ENCODE results near the gene FBRS. TPM values are rescaled to one million over a fixed set of nuclear protein-coding genes. Genes with fewer than 3 reads are reported as not detected.

Gene FBRS
- total and polyA plus RNA-seq, 11 donors, result 16.3 to 38.3 (median 31.9) TPM

DNA sequence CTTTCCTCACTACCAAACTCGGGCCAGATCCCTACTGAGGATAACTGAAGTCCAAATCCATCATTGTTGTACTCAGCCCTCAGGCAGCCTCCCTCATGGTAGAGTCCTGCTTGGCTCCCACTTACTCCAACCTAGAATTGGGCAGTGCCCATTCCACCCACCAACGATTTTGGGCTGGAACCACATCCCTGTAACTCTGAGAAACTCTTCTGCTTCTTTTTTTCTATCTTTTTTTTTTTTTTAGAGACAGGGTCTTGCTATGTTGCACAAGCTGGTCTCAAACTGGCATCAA is 6.3 kb upstream of the FBRS start:
- Histone ChIP-seq H3K4me3 (peak overlapping the region; percentile 60 to 93 (median 76)), H3K27ac (peak overlapping the region; percentile 67 to 99 (median 95)), H3K9me3 (no peaks in the 10 kb centered on the region), H3K4me1 (peaks cover 0 to 32% (median 18%) of the 10 kb centered on the region in 12 donors), H3K36me3 (peaks cover 0 to 48% (median 44%) of the 10 kb centered on the region in 9 donors), H3K27me3 (no peaks in the 10 kb centered on the region)
- WGBS, 4 donors, result 17 to 27% (median 23%) methylated on average over 2 of the region's 2 CpGs
- TF ChIP-seq, protein P1, sequence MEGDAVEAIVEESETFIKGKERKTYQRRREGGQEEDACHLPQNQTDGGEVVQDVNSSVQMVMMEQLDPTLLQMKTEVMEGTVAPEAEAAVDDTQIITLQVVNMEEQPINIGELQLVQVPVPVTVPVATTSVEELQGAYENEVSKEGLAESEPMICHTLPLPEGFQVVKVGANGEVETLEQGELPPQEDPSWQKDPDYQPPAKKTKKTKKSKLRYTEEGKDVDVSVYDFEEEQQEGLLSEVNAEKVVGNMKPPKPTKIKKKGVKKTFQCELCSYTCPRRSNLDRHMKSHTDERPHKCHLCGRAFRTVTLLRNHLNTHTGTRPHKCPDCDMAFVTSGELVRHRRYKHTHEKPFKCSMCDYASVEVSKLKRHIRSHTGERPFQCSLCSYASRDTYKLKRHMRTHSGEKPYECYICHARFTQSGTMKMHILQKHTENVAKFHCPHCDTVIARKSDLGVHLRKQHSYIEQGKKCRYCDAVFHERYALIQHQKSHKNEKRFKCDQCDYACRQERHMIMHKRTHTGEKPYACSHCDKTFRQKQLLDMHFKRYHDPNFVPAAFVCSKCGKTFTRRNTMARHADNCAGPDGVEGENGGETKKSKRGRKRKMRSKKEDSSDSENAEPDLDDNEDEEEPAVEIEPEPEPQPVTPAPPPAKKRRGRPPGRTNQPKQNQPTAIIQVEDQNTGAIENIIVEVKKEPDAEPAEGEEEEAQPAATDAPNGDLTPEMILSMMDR (IDR thresholded peaks at IDR 0.05), result no peak
- TF ChIP-seq POLR2A (IDR thresholded peaks at IDR 0.05), result no peak
- no peak for ATAC-seq
- intact Hi-C loops (cut with DNase I), result loop anchor here in 3 of 10 donors (5.0 to 10.0 kb wide), 3 partner anchors 67 to 127 kb away; partner anchors contain the start of genes ZNF688 (in 1 of the 3), ZNF768 (in 1 of the 3) and ZNF785 (in 1 of the 3)
- DNase-seq, result no peak

DNA sequence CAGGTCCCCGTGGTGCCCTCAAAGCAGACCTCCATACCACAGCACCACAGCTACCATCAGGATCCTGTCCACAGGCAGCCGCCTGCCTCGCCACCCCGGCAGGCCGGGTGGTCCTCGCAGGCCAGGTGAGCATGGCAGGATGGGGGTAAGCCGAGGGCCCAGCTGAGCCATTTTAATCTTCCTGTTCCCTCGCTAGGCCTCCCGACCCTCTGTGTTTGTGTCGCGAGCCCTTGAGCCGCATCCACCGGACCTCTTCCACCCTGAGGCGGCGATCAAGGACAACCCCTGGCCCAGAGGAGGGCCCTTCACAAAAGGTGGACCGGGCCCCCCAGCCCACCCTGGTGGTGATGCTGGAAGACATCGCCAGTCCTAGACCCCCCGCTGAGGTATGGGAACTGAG is 5.5 kb upstream of the FBRS start:
- intact Hi-C loops (cut with DNase I), result loop anchor here in 3 of 10 donors (5.0 to 10.0 kb wide), 3 partner anchors 68 to 128 kb away; partner anchors contain the start of genes ZNF688 (in 1 of the 3), ZNF768 (in 1 of the 3) and ZNF785 (in 1 of the 3)
- Histone ChIP-seq H3K27ac (peak overlapping the region in 2 of 12 donors; percentile 90 to 96), H3K4me3 (no peak overlapping the region), H3K27me3 (no peaks in the 10 kb centered on the region), H3K9me3 (no peaks in the 10 kb centered on the region), H3K4me1 (peaks cover 0 to 40% (median 25%) of the 10 kb centered on the region in 12 donors), H3K36me3 (peaks cover 0 to 49% (median 45%) of the 10 kb centered on the region in 9 donors)
- 90 to 96% (median 95%) methylated on average over 17 to 18 of the region's 18 CpGs for WGBS, 4 donors
- ATAC-seq (no peak), DNase-seq (no peak)
- TF ChIP-seq, protein P1 (IDR thresholded peaks at IDR 0.05), result no peak
- TF ChIP-seq POLR2A (IDR thresholded peaks at IDR 0.05), result no peak

DNA sequence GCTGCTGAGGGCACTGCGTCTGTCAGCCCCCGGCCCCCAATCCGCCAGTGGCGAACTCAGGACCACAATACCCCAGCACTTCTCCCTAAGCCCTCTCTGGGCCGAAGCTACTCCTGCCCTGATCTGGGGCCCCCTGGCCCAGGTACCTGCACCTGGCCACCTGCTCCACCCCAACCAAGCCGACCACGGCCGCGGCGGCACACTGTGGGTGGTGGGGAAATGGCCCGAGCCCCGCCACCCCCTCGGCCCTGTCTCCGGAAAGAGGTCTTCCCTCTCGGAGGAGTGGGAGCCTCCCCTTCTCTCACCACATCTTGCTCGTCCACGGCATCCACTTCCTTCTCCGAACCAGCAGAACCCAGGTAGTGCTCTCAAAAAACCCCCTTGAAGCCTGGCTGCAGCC is 3.4 kb upstream of the FBRS start:
- H3K4me1 ChIP-seq, result peaks cover 0 to 39% (median 24%) of the 10 kb centered on the region in 12 donors
- no peak for ATAC-seq
- intact Hi-C loops (cut with DNase I), result loop anchor here in 5 of 10 donors (5.0 to 10.0 kb wide), 6 partner anchors 42 to 267 kb away; partner anchors contain the start of genes ZNF785 (in 2 of the 5), FBXL19 (in 1 of the 5), SRCAP (in 1 of the 5) and ZNF688 (in 1 of the 5)
- H3K27ac ChIP-seq, result no peak overlapping the region
- TF ChIP-seq POLR2A (IDR thresholded peaks at IDR 0.05), result no peak
- TF ChIP-seq, protein P1 (IDR thresholded peaks at IDR 0.05), result no peak
- WGBS, 4 donors, result 89 to 93% (median 92%) methylated on average over 16 to 18 of the region's 18 CpGs
- no peaks in the 10 kb centered on the region for H3K9me3 ChIP-seq
- no peaks in the 10 kb centered on the region for H3K27me3 ChIP-seq
- DNase-seq, result no peak
- no peak overlapping the region for H3K4me3 ChIP-seq
- H3K36me3 ChIP-seq, result peaks cover 0 to 49% (median 45%) of the 10 kb centered on the region in 9 donors

DNA sequence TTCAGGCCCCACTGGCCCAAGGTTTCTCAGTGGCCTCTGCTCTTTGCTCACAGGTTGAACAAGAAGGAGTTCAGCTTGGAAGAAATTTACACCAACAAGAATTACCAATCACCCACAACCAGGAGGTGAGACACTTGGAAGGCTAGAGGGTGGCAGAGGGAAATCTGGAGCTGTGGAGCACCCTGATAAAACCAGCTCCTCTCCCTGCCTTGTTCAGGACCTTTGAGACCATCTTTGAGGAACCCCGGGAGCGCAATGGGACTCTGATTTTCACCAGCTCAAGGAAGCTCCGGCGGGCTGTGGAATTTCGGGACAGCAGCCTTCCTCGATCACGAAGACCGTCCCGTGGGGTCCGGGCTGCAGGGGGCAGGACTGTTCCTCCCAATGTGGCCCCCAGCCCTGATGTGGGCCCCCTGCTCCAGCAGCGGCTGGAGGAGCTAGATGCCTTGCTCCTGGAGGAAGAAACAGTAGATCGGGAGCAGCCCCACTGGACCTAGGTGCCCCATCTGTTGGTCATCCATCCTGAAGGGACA is 2.4 kb upstream of the FBRS start:
- Histone ChIP-seq H3K27ac (peak overlapping the region in 1 of 12 donors; percentile 98), H3K4me1 (peaks cover 5 to 45% (median 32%) of the 10 kb centered on the region in 12 donors), H3K36me3 (peaks cover 0 to 56% (median 46%) of the 10 kb centered on the region in 9 donors), H3K4me3 (no peak overlapping the region), H3K9me3 (no peaks in the 10 kb centered on the region), H3K27me3 (no peaks in the 10 kb centered on the region)
- 94 to 97% (median 96%) methylated on average over 12 of the region's 12 CpGs for WGBS, 4 donors
- no peak for DNase-seq
- TF ChIP-seq, protein P1 (IDR thresholded peaks at IDR 0.05), result no peak
- no peak for TF ChIP-seq POLR2A (IDR thresholded peaks at IDR 0.05)
- no peak for ATAC-seq
- intact Hi-C loops (cut with DNase I), result loop anchor here in 4 of 10 donors (5.0 to 10.0 kb wide), 5 partner anchors 41 to 266 kb away; partner anchors contain the start of genes ZNF785 (in 2 of the 4), FBXL19 (in 1 of the 4), SRCAP (in 1 of the 4) and ZNF768 (in 1 of the 4)
